ENCODE measurements around the gene CASTOR1.

CASTOR1 gene

DNA sequence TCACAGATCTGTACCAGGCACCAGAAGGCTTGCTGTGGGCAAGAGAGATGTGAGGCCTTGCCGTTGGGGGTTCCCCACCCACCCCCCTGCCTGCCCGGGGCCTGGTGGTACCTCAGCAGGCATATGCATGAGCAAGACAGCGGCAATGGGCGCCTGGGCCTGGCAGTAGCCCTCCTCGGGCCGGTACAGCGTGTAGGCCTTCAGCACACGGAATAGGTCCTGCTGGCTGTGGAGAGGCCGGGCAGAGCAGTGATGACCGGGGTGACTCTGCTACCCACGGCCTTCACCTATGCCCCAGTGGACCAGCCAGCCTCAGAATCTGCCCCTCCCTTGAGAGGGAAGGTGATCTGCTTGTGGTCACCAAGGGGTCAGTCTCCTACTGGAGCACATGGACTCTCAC lies 5.5 kb upstream of the CASTOR1 start:
- H3K9me3 ChIP-seq (ENCODE audit: control insufficient read depth, insufficient read depth, low read length), result no peaks in the 10 kb centered on the region
- no peak overlapping the region for H3K9ac ChIP-seq (ENCODE audit: low read depth, low read length)
- H3K27me3 ChIP-seq (ENCODE audit: control insufficient read depth, insufficient read depth, low read length), result peaks cover 2% of the 10 kb centered on the region
- H3K4me3 ChIP-seq (ENCODE audit: low read depth, low read length), result no peak overlapping the region
- peaks cover 16% of the 10 kb centered on the region for H3K36me3 ChIP-seq (ENCODE audit: control insufficient read depth, insufficient read depth, low read length)
- peaks cover 5% of the 10 kb centered on the region for H3K4me1 ChIP-seq (ENCODE audit: control insufficient read depth, insufficient read depth, low read length)

DNA sequence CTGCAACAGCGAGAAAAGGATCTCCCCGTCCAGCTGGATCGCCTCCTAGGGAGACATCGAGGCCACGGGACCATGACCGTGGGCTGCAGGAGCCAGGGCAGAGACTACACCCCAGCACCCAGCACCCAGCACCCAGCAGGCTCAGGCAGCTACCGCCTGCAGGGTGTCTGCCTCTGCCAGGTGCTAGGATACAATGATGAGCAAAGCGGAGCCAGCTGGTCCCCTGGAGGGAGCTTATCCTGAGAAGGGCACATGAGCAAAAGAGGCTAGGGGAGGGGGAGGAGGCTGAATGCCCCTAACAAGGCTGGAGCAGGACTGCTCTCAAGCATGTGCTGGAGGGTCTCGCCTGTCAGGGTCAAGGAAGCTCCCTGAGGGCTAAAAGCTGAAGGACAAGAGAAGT lies 4.8 kb upstream of the CASTOR1 start:
- H3K4me1 ChIP-seq (ENCODE audit: control insufficient read depth, insufficient read depth, low read length), result peaks cover 5% of the 10 kb centered on the region
- no peak overlapping the region for H3K4me3 ChIP-seq (ENCODE audit: low read depth, low read length)
- H3K36me3 ChIP-seq (ENCODE audit: control insufficient read depth, insufficient read depth, low read length), result peaks cover 16% of the 10 kb centered on the region

DNA sequence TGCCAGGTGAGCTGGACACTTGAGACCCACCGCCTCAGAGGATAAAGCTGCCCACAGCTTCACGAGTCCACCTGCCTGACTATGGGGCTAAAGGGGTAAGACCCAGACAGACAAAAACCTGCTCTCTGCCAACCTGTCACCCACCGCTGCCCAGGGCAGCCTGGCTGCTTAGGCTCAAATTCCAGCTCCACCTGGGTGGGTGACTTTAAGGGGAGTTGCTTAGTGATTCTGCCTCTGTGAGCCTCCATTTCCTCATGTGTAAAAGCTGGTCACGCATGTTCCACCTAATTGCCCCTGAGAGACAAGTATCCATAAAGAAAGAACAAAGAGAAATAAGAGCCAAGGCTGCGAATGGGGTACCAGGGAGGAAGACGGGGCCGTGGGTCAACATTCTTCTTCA lies 3.7 kb upstream of the CASTOR1 start:
- peaks cover 10% of the 10 kb centered on the region for H3K4me1 ChIP-seq (ENCODE audit: control insufficient read depth, insufficient read depth, low read length)
- H3K4me3 ChIP-seq (ENCODE audit: low read depth, low read length), result no peak overlapping the region
- H3K27me3 ChIP-seq (ENCODE audit: control insufficient read depth, insufficient read depth, low read length), result peaks cover 2% of the 10 kb centered on the region
- H3K9ac ChIP-seq (ENCODE audit: low read depth, low read length), result no peak overlapping the region
- H3K9me3 ChIP-seq (ENCODE audit: control insufficient read depth, insufficient read depth, low read length), result no peaks in the 10 kb centered on the region
- H3K36me3 ChIP-seq (ENCODE audit: control insufficient read depth, insufficient read depth, low read length), result peaks cover 16% of the 10 kb centered on the region

More for the DNA sequence above, 4.8 kb upstream of the CASTOR1 start:
- Histone ChIP-seq H3K27me3 (ENCODE audit: control insufficient read depth, insufficient read depth, low read length) (peaks cover 2% of the 10 kb centered on the region), H3K9ac (ENCODE audit: low read depth, low read length) (no peak overlapping the region), H3K9me3 (ENCODE audit: control insufficient read depth, insufficient read depth, low read length) (no peaks in the 10 kb centered on the region)

- no peak overlapping the region for H3K4me3 ChIP-seq (ENCODE audit: low read depth, low read length)
- H3K27me3 ChIP-seq (ENCODE audit: control insufficient read depth, insufficient read depth, low read length), result peaks cover 2% of the 10 kb centered on the region
- H3K36me3 ChIP-seq (ENCODE audit: control insufficient read depth, insufficient read depth, low read length), result peaks cover 16% of the 10 kb centered on the region
- no peaks in the 10 kb centered on the region for H3K9me3 ChIP-seq (ENCODE audit: control insufficient read depth, insufficient read depth, low read length)
- no peak overlapping the region for H3K9ac ChIP-seq (ENCODE audit: low read depth, low read length)
- H3K4me1 ChIP-seq (ENCODE audit: control insufficient read depth, insufficient read depth, low read length), result peaks cover 10% of the 10 kb centered on the region
These were observed 3.0 kb upstream of the CASTOR1 start for GRCh38 chr22:30292069-30292970.

DNA sequence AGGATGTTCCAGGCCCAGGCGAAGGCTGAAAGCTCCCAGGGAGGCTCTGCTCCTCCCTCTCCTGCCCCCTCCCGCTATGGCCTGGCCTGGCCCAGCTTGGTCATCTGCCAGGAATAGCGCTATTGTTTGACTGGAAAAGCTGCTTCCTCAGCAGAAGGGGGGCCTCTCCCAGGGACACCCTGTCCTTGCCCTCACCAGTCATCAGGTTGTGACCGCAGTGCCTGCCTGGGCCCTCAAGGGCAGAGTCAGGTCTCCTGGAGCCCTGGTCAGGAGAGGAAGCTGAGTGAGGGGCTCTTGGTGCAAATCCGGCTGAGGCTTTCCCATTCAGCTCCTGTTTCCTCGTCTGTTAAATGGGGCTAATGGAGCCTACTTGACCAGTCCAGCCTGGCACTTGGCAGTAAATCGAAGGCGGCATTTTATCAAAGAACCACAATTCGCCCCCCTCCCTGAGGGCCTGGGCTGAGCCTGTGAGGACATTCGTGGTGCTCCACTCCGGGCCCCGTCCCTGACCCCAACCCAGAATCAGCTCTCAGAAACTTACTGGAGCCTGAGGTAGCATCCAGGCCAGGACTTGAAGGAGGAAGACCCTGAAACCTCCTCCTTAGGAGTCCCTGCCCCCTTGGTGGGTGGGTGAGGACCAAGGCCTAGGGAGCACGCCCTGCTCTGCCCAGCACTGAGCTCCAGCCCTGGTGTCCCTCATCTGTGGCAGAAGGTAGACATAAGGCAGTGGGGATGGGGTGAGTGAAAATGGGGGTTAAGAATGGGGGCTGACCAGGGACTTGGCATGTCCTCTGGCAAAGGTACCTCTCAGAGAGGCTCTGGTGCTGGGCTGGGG lies 2.0 kb upstream of the CASTOR1 start:
- H3K9ac ChIP-seq (ENCODE audit: low read depth, low read length), result no peak overlapping the region
- H3K4me1 ChIP-seq (ENCODE audit: control insufficient read depth, insufficient read depth, low read length), result peaks cover 10% of the 10 kb centered on the region
- H3K4me3 ChIP-seq (ENCODE audit: low read depth, low read length), result no peak overlapping the region
- H3K36me3 ChIP-seq (ENCODE audit: control insufficient read depth, insufficient read depth, low read length), result peaks cover 18% of the 10 kb centered on the region
- H3K9me3 ChIP-seq (ENCODE audit: control insufficient read depth, insufficient read depth, low read length), result no peaks in the 10 kb centered on the region
- H3K27me3 ChIP-seq (ENCODE audit: control insufficient read depth, insufficient read depth, low read length), result peaks cover 2% of the 10 kb centered on the region

GRCh38 chr22:30290342-30291057 lies 1.2 kb upstream of the CASTOR1 start:
- no peaks in the 10 kb centered on the region for H3K9me3 ChIP-seq (ENCODE audit: control insufficient read depth, insufficient read depth, low read length)
- peak overlapping the region; percentile 75 for H3K4me3 ChIP-seq (ENCODE audit: low read depth, low read length)
- H3K36me3 ChIP-seq (ENCODE audit: control insufficient read depth, insufficient read depth, low read length), result peaks cover 23% of the 10 kb centered on the region
- H3K9ac ChIP-seq (ENCODE audit: low read depth, low read length), result peak overlapping the region; percentile 47
- peaks cover 2% of the 10 kb centered on the region for H3K27me3 ChIP-seq (ENCODE audit: control insufficient read depth, insufficient read depth, low read length)
- peaks cover 10% of the 10 kb centered on the region for H3K4me1 ChIP-seq (ENCODE audit: control insufficient read depth, insufficient read depth, low read length)

DNA sequence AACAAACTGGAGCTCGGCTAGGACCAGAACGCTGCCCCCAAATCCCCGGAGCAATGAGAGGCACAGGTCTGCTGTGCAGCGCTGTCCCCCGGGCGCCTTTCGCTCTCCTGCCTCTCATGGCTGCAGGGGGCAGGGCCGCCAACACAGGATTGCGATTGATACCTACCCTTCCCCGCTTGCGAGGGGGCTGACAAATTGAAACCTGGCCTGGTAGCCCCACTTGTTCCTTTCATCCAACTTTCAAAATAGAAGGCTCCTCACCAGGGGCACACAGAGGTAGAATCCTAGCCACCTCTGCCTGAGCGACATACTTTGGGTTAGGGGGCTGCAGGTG lies 642 bp upstream of the CASTOR1 start:
- H3K4me3 ChIP-seq (ENCODE audit: low read depth, low read length), result peak overlapping the region; percentile 75
- H3K9me3 ChIP-seq (ENCODE audit: control insufficient read depth, insufficient read depth, low read length), result no peaks in the 10 kb centered on the region
- peak overlapping the region; percentile 47 for H3K9ac ChIP-seq (ENCODE audit: low read depth, low read length)
- H3K36me3 ChIP-seq (ENCODE audit: control insufficient read depth, insufficient read depth, low read length), result peaks cover 23% of the 10 kb centered on the region
- peaks cover 10% of the 10 kb centered on the region for H3K4me1 ChIP-seq (ENCODE audit: control insufficient read depth, insufficient read depth, low read length)
- H3K27me3 ChIP-seq (ENCODE audit: control insufficient read depth, insufficient read depth, low read length), result peaks cover 2% of the 10 kb centered on the region

DNA sequence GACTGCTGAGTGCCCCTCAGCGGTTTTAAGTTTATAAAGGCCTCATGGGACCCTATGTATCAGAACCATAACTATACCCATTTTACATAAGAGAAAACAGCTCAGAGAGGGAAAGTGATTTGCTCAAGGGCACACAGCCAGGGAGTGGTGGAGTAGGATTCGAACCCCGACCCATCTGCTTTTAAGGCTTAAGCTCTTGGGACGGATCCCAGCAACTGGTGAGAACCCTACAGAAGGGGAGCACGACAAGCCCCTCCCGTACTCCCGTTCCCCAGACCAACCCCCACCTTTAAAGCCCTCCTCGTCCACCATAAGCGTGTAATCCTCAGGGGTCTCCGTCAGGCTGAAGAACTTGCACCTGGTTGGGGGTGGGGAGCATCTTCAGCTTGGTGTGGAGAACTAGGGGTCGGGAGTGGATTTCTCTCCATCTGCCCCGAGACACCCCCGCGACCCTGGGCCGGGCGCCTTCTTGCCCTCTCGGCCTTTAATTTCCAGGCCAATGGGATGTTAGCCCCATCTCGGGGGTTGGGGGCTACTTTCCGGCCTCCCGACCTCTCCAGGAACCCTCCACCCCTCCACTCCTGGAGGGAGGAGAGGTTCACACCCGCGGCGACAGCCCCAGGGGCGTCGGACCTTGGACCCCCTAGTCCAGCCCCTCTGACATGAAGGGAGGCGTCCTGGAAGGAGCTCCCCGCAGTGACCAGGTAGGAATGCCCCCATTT lies 725 bp downstream of the CASTOR1 start:
- Histone ChIP-seq H3K4me3 (ENCODE audit: low read depth, low read length) (peak overlapping the region; percentile 83), H3K9ac (ENCODE audit: low read depth, low read length) (peak overlapping the region; percentile 54), H3K9me3 (ENCODE audit: control insufficient read depth, insufficient read depth, low read length) (no peaks in the 10 kb centered on the region), H3K27me3 (ENCODE audit: control insufficient read depth, insufficient read depth, low read length) (peaks cover 2% of the 10 kb centered on the region), H3K4me1 (ENCODE audit: control insufficient read depth, insufficient read depth, low read length) (peaks cover 10% of the 10 kb centered on the region), H3K36me3 (ENCODE audit: control insufficient read depth, insufficient read depth, low read length) (peaks cover 16% of the 10 kb centered on the region)

- Histone ChIP-seq H3K9ac (ENCODE audit: low read depth, low read length) (no peak overlapping the region), H3K4me1 (ENCODE audit: control insufficient read depth, insufficient read depth, low read length) (peaks cover 10% of the 10 kb centered on the region), H3K27me3 (ENCODE audit: control insufficient read depth, insufficient read depth, low read length) (peaks cover 2% of the 10 kb centered on the region), H3K9me3 (ENCODE audit: control insufficient read depth, insufficient read depth, low read length) (no peaks in the 10 kb centered on the region), H3K4me3 (ENCODE audit: low read depth, low read length) (peak overlapping the region; percentile 83), H3K36me3 (ENCODE audit: control insufficient read depth, insufficient read depth, low read length) (peaks cover 10% of the 10 kb centered on the region)
These were observed 1.5 kb downstream of the CASTOR1 start for GRCh38 chr22:30287648-30288418.

DNA sequence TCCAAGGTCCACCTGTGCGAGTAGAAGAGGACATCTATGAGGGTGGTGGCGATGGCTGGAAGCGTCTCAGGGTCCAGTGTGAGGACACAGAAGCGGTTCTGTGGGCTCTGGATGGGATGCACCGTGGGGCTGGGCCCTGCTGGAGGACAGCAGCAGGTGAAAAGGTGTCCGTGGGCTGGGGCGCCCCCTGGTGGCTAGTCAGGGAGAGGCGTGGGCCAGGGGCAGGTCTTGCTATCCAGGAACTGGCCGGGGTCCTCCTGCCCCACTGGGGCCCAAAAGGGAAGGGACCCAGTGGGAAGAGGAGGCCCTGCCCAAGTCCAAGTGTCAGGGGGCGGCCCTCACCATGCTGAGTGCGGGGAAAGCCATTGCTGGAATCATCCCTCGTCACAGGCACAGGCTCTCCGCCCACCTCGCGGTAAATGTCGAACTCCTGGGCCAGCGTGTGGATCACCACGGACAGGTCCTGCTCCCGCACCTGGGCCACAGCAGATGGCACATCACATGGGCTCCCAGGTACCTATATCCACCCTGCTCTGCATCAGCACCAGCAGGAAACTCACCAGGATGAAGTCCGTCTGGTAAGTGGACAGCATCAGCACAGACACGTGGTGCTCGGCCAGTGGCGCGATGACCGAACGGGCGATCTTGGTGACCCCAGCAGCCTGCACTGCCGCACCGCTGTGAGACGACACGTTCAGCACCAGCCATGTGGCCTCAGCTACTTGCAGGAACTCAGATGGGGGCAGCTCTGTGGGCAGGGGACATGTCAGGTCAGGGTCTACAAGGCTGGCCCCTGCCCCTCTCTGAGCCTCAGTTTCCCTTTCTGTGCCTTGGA lies 2.3 kb downstream of the CASTOR1 start:
- H3K9ac ChIP-seq (ENCODE audit: low read depth, low read length), result no peak overlapping the region
- peaks cover 7% of the 10 kb centered on the region for H3K36me3 ChIP-seq (ENCODE audit: control insufficient read depth, insufficient read depth, low read length)
- peaks cover 10% of the 10 kb centered on the region for H3K4me1 ChIP-seq (ENCODE audit: control insufficient read depth, insufficient read depth, low read length)
- H3K27me3 ChIP-seq (ENCODE audit: control insufficient read depth, insufficient read depth, low read length), result peaks cover 2% of the 10 kb centered on the region
- no peak overlapping the region for H3K4me3 ChIP-seq (ENCODE audit: low read depth, low read length)
- H3K9me3 ChIP-seq (ENCODE audit: control insufficient read depth, insufficient read depth, low read length), result no peaks in the 10 kb centered on the region
